Vagina (tissue), 2 donors: ENCODE results near the gene RHOV. TPM values are rescaled to one million over a fixed set of nuclear protein-coding genes. Genes with fewer than 3 reads are reported as not detected.
A peak's percentile ranks its signal among the peaks of the same experiment; 100 is the strongest.

Experiments
- DNase-seq, 2 donors: peaks; one replicate each; pipeline ENCODE4 v3.0.0-alpha.2; 2017; ENCODE audit errors: extremely low spot score in 2 of 2
- H3K27ac ChIP-seq: fragments of 200-600 bp; sonication (generic); one replicate; pipeline ENCODE4 v1.5.1; 2019
- H3K27me3 ChIP-seq: fragments of 200-600 bp; sonication (generic); one replicate; pipeline ENCODE4 v1.5.1; 2019
- H3K36me3 ChIP-seq, 2 donors: fragments of 200-600 bp; sonication (generic); one replicate each; pipeline ENCODE4 v1.5.1; 2017 to 2019
- H3K4me1 ChIP-seq: fragments of 200-600 bp; sonication (generic); one replicate; pipeline ENCODE4 v1.5.1; 2019
- H3K4me3 ChIP-seq, 2 donors: fragments of 200-600 bp; sonication (generic); 1 replicate in 1 of 2; 2 replicates in 1 of 2; pipeline ENCODE4 v1.5.1; 2016 to 2019
- H3K9me3 ChIP-seq: fragments of 200-600 bp; sonication (generic); one replicate; pipeline ENCODE4 v1.5.1; 2019
- POLR2A ChIP-seq, 2 donors: fragments of 450-650 bp; IDR thresholded peaks; one replicate each; pipeline ENCODE4 v1.6.1; 2017; ENCODE audit warnings: antibody characterized with exemption in 2 of 2, mild to moderate bottlenecking in 2 of 2, moderate library complexity in 2 of 2
- POLR2AphosphoS5 ChIP-seq, 2 donors: sonication (generic); formaldehyde crosslinking; IDR thresholded peaks; one replicate each; pipeline ENCODE4 v1.9.0; 2017; ENCODE audit warnings: antibody characterized with exemption in 2 of 2, mild to moderate bottlenecking in 2 of 2, low read depth in 1 of 2; ENCODE audit not compliant: insufficient read depth in 1 of 2
- intact Hi-C: fragments of 100-400 bp; cut with DNase I; formaldehyde crosslinking; loops from one replicate; pipeline ENCODE4 v1.15.1; 2023
- total RNA-seq: library from RNA; depleted of rRNA; stranded (reverse); fragments of >200 nt; gene quantifications from one replicate; pipeline ENCODE4 v1.2.3, GENCODE V29; 2016
- TF ChIP-seq, protein P1 (sequence below), 3 experiments: fragments of 450-650 bp in 2 of 3; fragments of 200-600 bp in 1 of 3; sonication (generic) in 1 of 3; IDR thresholded peaks; one replicate each; pipeline ENCODE4 v1.5.1; 2017 to 2019; ENCODE audit warnings: antibody characterized with exemption in 3 of 3, mild to moderate bottlenecking in 2 of 3, moderate library complexity in 2 of 3

RHOV gene
- total RNA-seq, 1 donor from 2014 or later = 32.9 TPM

DNA sequence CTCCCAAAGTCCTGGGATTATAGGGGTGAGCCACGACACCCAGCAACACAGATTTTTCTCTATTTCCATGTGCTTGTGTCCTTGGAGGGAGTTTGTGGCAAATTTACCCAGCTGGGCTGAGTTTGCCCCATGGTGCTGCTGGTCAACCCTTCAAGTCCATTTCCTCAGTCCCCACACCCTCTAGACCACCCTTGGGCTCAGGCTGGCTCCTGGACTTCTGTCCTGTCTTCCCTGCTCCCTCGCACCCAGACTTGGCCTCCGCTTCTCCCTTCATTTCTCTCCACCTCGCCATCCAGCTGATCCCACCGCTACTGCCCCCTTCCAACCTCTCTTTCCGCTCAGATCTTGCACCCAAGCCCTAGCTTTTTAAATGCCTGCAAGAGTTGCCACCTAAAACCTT lies 7.3 kb upstream of the RHOV start:
- Histone ChIP-seq H3K27ac (no peak overlapping the region), H3K4me3 (no peak overlapping the region), H3K4me1 (no peaks in the 10 kb centered on the region), H3K27me3 (no peaks in the 10 kb centered on the region), H3K36me3 (no peaks in the 10 kb centered on the region), H3K9me3 (no peaks in the 10 kb centered on the region)
- DNase-seq = no peak
- TF ChIP-seq, protein P1, sequence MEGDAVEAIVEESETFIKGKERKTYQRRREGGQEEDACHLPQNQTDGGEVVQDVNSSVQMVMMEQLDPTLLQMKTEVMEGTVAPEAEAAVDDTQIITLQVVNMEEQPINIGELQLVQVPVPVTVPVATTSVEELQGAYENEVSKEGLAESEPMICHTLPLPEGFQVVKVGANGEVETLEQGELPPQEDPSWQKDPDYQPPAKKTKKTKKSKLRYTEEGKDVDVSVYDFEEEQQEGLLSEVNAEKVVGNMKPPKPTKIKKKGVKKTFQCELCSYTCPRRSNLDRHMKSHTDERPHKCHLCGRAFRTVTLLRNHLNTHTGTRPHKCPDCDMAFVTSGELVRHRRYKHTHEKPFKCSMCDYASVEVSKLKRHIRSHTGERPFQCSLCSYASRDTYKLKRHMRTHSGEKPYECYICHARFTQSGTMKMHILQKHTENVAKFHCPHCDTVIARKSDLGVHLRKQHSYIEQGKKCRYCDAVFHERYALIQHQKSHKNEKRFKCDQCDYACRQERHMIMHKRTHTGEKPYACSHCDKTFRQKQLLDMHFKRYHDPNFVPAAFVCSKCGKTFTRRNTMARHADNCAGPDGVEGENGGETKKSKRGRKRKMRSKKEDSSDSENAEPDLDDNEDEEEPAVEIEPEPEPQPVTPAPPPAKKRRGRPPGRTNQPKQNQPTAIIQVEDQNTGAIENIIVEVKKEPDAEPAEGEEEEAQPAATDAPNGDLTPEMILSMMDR (IDR thresholded peaks at IDR 0.05) = no peak
- TF ChIP-seq POLR2A (IDR thresholded peaks at IDR 0.05) = no peak
- intact Hi-C loops = no loop called here

DNA sequence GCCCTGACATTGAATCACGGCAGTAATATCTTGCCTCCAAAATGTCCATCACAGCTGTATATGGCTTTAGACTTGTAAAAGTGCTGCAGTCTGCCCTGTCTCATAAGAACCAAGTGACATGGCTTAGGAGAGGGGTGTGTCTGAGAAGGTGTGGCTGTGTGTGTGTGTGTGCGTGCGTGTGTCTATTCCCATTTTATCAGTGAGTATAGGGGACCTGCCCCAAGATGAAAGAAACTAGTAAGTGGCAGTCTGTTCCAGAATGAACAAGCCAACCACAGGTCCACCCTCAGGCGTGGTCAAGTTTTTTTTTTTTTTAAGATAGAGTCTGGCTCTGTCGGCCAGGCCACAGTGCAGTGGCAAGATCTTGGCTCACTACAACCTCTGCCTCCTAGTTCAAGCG lies 5.6 kb upstream of the RHOV start:
- no peak overlapping the region for H3K27ac ChIP-seq
- no peak for TF ChIP-seq POLR2AphosphoS5 (IDR thresholded peaks at IDR 0.05; ENCODE audit: insufficient read depth in 1 of 2, low read depth in 1 of 2)
- no peak for TF ChIP-seq POLR2A (IDR thresholded peaks at IDR 0.05)
- DNase-seq = no peak
- intact Hi-C loops = no loop called here
- peaks cover 2% of the 10 kb centered on the region for H3K4me1 ChIP-seq
- no peaks in the 10 kb centered on the region for H3K9me3 ChIP-seq
- H3K27me3 ChIP-seq = no peaks in the 10 kb centered on the region
- no peak overlapping the region for H3K4me3 ChIP-seq
- H3K36me3 ChIP-seq = no peaks in the 10 kb centered on the region

DNA sequence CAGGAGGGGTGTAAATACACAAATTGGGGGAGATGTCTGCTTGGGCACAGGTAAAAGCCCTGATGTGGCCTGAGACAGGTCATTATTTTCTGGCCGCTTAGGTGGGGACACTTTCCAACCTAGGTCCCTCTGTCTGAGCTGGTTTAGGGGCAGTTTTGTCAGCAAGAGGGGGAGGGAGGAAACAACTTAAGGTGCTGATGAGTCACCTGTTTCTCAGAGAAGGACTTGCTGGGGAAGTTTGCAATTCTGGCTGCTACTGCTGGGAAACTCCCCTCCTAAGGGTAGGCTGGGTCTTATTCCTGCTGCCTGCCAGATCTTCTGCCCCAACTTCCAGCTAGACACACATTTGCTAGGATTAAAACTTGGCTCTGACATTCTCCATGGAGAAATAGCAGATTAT lies 4.8 kb upstream of the RHOV start:
- intact Hi-C loops = no loop called here
- Histone ChIP-seq H3K27ac (no peak overlapping the region), H3K4me3 (no peak overlapping the region), H3K27me3 (no peaks in the 10 kb centered on the region), H3K36me3 (no peaks in the 10 kb centered on the region), H3K9me3 (no peaks in the 10 kb centered on the region), H3K4me1 (peaks cover 10% of the 10 kb centered on the region)
- peak in 1 of 2 donors; percentile 10 for TF ChIP-seq POLR2AphosphoS5 (IDR thresholded peaks at IDR 0.05; ENCODE audit: insufficient read depth in 1 of 2, low read depth in 1 of 2)
- TF ChIP-seq POLR2A (IDR thresholded peaks at IDR 0.05) = no peak
- no peak for DNase-seq

DNA sequence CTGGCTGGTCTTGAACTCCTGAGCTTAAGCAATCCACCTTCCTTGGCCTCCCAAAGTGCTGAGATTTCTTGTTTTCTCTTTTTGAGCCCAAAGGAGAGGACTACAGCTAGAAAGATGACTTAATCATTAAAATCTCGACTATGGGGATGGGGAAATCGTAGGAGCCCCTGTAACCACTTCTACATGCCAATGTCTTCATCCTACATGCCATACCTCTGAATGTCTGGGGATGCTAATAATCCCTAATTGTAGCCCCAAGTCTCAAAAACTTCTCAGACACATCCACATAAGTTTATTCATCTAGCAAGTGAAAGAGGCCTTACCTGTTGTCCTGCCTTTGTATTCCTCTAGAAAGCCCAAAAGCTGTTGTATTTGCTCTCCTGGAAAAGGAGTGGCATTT lies 3.7 kb upstream of the RHOV start:
- H3K4me3 ChIP-seq = no peak overlapping the region
- no peaks in the 10 kb centered on the region for H3K27me3 ChIP-seq
- no peak overlapping the region for H3K27ac ChIP-seq
- DNase-seq = no peak
- TF ChIP-seq POLR2A (IDR thresholded peaks at IDR 0.05) (no peak), POLR2AphosphoS5 (IDR thresholded peaks at IDR 0.05; ENCODE audit: insufficient read depth in 1 of 2, low read depth in 1 of 2) (no peak)
- TF ChIP-seq, protein P1 (IDR thresholded peaks at IDR 0.05) = no peak
- no peaks in the 10 kb centered on the region for H3K9me3 ChIP-seq
- H3K36me3 ChIP-seq = no peaks in the 10 kb centered on the region
- intact Hi-C loops = no loop called here
- H3K4me1 ChIP-seq = peaks cover 16% of the 10 kb centered on the region

DNA sequence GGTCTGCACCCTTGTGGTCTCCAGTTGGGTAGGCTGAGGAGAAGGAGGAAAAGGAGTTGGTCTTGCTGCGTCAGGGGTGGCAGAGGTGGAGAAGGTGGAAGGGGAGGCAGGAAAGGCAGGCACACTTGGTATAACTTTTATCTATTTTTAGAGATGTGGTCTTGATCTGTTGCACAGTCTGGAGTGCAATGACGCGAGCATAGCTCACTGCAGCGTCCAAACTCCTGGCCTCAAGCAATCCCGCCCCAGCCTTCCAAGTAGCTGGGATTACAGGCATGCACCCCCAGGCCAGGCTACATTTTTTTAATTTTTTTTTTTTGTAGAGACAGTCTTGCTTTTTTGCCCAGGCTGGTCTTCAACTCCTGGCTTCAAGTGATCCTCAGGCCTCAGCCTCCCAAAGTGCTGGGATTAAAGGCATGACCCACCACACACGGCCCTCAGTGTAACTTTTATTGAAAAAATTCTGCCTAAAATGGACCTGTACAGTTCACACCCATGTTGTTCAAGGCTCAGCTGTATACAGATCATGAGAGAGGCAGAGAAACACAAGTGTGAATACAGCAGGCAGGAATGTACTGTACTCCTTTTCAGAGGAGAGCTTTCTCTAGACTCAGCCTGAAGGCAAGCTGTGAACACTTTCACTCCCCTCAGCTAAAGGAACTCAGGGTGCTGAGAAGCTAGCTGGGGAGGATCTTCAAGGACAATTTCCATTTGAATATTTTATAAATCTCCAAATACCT lies 2.1 kb upstream of the RHOV start:
- TF ChIP-seq POLR2A (IDR thresholded peaks at IDR 0.05) = no peak
- TF ChIP-seq POLR2AphosphoS5 (IDR thresholded peaks at IDR 0.05; ENCODE audit: insufficient read depth in 1 of 2, low read depth in 1 of 2) = no peak
- TF ChIP-seq, protein P1 (IDR thresholded peaks at IDR 0.05) = no peak
- intact Hi-C loops = no loop called here
- peaks cover 16% of the 10 kb centered on the region for H3K4me1 ChIP-seq

More for the DNA sequence above, 2.1 kb upstream of the RHOV start:
- H3K4me3 ChIP-seq = no peak overlapping the region
- H3K36me3 ChIP-seq = no peaks in the 10 kb centered on the region
- no peak overlapping the region for H3K27ac ChIP-seq
- DNase-seq = no peak
- no peaks in the 10 kb centered on the region for H3K27me3 ChIP-seq
- no peaks in the 10 kb centered on the region for H3K9me3 ChIP-seq
